HG02642 (cell line): ENCODE measurements around the gene SLC1A5.
"Not testable (repeated sequence)": the region's sequence is repeated elsewhere in the genome, so short reads cannot be mapped to it uniquely, and the experiment has no call there.

ENCODE experiments used
- ATAC-seq: cut with Tn5 transposase; IDR thresholded peaks from one replicate; pipeline ENCODE4 v1.9.1; 2021; ENCODE audit warnings: mild to moderate bottlenecking; ENCODE audit not compliant: unreplicated experiment, poor library complexity

Gene SLC1A5

DNA sequence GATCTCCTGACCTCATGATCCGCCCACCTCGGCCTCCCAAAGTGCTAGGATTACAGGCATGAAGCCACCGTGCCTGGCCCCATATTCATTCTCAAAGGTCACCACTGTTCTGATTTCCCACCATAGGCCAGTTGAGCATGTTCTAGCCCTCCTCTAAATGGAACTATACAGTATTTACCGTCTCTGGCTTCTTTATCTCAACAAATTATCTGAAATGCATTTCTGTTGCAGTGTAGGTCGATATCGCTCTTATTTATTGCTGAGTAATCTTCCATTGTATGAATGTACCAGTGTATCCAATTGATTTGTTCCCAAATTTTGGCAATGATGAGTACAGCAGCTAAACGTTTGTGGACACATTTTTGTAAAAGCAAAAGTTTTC is 15.4 kb downstream of the SLC1A5 start:
- ATAC-seq, result no peak

DNA sequence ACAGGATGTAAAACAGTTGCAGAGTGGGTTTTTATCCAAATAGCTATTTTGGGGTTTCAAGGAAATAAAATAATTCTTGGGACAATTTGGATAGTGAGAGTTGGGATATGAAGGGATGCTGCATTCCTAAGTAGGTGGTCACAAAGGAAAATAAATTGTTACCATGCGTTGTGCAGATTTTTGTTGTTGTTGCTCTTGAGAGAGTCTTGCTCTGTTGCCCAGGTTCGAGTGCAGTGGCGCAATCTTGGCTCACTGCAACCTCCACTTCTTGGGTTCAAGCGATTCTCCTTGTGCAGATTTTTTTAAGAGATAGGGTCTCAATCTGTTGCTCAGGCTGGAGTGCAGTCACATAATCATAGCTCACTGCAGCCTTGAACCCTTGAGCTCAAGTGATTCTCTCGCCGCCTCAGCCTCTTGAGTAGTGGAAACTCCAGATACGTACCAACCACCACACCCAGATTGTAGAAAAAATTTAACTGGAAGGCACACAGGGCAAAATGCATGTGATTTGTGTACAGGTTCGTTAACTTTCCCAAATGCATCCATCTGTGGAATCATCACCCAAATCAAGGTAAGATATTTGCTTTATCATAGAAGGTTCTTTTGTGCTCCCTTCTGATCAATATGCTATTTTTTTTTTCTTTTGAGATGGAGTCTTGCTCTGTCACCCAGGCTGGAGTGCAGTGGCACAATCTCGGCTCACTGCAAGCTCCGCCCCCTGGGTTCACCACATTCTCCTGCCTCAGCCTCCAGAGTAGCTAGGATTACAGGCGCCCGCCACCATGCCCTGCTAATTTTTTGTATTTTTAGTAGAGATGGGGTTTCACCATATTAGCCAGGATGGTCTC is 16.0 kb downstream of the SLC1A5 start:
- ATAC-seq, result no peak

DNA sequence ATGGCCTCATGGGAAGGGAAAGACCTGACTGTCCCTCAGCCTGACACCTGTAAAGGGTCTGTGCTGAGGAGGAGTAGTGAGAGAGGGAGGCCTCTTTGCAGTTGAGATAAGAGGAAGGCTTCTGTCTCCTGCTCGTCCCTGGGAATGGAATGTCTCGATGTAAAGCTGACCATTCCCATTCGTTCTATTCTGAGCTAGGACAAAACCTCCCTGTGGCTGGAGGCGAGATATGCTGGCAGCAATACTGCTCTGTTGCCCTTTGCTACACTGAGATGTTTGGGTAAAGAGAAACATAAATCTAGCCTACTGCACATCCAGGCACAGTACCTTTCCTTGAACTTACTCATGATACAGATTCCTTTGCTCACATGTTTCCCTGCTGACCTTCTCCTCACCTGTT is 19.6 kb downstream of the SLC1A5 start:
- not testable (repeated sequence) for ATAC-seq

DNA sequence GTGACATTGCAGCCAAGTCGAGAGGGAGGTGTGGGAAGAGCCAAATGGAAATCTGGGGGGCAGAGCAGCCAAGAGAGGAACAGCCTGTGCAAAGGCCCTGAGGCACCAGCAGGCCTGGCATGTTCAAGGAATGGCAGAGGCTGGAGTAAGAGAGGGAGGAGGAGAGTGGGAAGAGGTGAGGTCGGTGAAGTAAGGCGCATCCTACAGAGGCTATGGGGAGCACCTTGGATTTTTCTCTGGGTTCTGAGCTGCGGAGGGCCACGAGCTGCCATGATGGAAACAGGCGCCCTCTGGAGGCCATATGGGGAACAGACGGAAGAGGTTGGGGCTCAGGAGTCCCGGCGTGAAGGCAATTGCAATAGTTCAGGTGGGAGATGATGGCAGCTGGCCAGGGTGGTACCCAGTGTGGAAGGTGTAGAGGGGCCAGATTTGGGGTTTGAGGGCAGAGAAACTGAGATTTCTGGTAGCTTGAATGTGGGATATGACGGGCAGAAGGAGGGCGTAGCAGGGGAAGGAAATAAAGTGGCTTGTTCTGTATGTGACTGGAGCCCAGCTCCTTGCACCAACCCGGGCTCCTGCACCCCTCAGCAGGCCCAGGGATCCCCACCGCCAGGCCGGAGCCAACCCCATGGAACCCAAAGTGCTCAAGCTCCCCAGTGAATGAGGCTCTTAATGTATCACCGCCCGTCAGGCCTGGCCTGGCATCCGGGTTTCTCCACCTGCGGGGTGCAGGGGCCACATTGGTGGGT is 21.7 kb downstream of the SLC1A5 start:
- no peak for ATAC-seq

DNA sequence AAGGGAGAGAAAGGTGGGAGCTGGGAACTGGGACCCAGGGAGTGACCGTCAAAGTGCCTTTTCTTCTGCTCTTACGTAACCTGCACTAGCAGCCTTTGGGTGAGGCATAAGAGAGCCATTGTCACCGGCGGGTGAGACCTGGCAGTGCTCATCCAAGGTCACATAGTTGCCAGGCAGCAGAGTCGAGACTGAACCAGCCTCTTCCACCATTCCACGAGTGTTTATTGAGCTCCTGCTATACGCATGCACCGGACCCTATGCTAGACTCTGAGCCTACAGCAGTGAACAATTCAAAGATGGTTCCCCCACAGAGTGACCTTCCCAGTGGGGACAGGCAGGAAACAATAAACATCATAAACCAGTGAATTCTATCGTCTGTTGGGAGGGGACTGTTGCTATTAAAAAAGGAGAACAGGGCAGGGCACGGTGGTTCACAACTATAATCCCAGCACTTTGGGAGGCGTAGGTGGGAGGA is 23.5 kb downstream of the SLC1A5 start:
- no peak for ATAC-seq

DNA sequence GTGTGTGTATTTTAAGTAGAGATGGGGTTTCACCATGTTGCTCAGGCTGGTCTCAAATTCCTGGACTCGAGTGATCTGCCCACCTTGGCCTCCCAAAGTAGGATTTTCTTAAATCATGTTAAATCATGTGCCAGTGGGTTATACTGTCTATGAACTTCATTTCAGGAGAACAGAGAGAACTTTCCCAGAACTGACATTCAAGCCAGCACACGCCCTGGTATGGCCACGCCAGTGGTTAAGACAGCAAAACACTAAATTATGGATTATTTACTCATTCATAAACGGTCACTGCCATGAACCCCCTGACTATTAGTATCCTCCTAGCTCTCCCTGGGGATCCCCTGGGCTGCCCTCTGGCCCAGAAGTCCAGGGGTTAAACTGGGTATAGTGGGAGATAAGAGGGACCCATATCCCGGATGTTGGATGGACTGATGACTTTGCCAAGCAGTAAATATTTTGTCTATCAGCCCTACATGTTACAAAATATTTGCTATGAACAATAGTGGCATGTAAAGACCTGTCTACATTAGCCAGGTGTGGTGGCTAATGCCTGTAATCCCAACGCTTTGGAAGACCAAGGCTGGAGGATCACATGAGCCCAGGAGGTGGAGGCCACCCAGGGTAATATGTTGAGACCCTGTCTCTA is 26.0 kb downstream of the SLC1A5 start:
- no peak for ATAC-seq

DNA sequence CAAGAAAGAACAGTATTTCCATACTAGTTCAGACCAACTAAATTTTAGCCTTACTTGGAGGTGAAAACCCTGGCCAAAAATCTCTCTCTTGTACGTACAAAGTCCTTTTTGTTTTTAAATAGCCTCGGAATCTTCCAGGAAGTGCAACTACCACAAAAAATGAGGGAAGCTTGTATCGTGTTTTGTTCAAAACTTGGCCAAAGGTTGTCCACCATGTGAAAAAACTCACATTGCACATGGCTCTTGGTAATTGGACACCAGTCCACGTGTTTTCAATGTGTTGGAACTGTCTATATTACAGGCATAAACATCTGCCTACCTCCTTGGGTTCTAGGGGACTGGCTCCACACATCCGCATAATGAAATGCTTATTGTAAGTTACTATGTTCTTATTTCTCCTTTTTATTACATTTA is 27.0 kb downstream of the SLC1A5 start:
- ATAC-seq, result no peak

DNA sequence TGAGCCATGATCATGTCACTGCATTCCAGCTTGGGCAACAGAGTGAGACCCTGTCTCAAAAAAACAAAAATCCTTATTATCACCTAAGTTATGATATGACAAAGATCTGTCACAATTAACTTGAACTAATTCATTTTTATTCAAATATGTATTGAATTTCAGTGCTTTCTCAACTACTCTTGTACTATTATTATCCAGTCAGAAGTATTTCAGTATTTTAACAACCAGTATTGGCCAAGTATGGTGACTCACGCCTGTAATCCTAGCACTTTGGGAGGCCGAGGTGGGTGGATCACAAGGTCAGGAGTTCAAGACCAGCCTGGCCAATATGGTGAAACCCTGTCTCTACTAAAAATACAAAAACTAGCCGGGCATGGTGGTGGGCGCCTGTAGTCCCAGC is 27.5 kb downstream of the SLC1A5 start:
- not testable (repeated sequence) for ATAC-seq

DNA sequence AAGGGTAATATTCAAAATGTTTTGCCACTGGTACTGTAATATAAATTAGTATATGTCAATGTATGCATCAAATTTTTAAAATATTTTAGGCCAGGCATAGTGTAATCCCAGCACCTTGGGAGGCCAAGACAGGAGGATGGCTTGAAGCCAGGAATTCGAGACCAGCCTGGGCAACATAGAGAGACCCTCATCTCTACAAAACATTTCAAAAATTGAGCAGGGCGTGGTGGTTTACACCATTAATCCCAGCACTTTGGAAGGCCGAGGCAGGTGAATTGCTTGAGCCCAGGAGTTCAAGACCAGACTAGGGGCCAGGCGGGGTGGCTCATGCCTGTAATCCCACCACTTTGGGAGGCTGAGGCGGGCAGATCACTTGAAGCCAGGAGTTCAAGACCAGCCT is 28.0 kb downstream of the SLC1A5 start:
- ATAC-seq, result no peak

DNA sequence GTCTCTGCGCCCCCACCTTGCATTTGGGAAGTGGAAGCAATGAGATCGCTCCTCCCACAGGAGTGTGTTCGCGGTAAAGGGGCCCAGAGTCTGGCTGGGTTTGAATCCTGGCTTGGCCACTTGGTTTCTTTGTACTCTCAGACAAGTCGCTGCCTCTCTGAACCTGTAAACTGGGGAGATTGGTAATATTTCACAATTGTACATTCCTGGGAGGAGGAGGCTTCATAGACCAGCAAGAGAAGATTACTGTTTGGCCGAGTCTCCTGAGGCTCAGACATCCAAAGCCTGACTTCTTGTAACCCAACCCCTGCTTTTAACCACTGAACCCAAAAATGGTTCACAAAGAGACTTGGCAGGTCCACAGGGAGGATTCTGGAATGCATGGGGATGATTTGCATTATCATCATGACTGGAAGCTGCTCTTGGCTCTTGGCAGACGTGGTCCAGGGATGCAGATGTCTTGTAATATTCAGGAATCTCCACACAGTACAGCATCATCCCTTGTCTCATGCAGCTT is 28.5 kb downstream of the SLC1A5 start:
- no peak for ATAC-seq

DNA sequence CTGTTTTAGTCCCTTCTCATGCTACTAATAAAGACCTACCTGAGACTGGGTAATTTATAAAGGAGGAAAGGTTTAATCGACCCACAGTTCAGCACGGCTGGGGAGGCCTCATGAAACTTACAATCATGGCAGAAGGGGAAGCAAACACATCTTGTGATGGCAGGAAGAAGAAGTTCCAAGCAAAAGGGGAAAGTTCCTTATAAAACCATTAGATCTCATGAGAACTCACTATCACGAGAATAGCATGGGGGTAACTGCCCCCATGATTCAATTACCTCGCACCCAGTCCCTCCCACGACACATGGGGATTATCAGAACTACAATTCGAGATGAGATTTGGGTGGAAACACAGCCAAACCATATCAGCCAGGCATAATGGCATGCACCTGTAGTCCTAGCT is 29.2 kb downstream of the SLC1A5 start:
- no peak for ATAC-seq

DNA sequence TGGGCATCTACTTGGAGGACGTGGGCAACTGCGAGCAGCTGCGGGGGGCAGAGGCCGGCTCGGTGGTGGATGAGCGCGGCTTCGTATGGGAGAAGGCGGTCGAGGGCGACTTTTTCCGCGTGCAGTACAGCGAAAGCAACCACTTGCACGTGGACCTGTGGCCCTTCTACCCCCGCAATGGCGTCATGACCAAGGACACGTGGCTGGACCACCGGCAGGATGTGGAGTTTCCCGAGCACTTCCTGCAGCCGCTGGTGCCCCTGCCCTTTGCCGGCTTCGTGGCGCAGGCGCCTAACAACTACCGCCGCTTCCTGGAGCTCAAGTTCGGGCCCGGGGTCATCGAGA is 31.9 kb downstream of the SLC1A5 start:
- no peak for ATAC-seq

DNA sequence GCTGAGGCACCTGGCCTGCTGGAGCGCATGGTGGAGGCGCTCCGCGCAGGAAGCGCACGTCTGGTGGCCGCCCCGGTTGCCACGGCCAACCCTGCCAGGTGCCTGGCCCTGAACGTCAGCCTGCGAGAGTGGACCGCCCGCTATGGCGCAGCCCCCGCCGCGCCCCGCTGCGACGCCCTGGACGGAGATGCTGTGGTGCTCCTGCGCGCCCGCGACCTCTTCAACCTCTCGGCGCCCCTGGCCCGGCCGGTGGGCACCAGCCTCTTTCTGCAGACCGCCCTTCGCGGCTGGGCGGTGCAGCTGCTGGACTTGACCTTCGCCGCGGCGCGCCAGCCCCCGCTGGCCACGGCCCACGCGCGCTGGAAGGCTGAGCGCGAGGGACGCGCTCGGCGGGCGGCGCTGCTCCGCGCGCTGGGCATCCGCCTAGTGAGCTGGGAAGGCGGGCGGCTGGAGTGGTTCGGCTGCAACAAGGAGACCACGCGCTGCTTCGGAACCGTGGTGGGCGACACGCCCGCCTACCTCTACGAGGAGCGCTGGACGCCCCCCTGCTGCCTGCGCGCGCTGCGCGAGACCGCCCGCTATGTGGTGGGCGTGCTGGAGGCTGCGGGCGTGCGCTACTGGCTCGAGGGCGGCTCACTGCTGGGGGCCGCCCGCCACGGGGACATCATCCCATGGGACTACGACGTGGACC is 32.4 kb downstream of the SLC1A5 start:
- no peak for ATAC-seq

DNA sequence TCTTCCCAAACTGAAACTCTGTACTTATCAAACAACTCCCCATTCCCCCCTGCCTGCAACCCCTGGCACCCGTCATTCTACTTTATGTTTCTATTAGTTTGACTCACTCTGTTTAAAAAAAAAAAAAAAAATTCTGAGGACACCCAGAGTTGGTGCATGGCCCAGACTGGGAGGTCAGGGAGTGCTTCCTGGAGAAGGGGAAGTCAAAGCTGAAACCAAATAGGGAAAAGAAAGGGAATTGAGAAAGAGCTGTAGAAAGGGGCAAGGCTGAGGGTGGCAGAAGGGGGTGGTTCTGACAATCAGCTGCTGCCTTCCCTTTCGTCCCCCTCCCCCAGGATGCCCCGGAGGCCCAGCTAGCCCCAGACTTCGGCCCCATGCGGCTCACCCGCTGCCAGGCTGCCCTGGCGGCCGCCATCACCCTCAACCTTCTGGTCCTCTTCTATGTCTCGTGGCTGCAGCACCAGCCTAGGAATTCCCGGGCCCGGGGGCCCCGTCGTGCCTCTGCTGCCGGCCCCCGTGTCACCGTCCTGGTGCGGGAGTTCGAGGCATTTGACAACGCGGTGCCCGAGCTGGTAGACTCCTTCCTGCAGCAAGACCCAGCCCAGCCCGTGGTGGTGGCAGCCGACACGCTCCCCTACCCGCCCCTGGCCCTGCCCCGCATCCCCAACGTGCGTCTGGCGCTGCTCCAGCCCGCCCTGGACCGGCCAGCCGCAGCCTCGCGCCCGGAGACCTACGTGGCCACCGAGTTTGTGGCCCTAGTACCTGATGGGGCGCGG is 33.1 kb downstream of the SLC1A5 start:
- ATAC-seq, result no peak

DNA sequence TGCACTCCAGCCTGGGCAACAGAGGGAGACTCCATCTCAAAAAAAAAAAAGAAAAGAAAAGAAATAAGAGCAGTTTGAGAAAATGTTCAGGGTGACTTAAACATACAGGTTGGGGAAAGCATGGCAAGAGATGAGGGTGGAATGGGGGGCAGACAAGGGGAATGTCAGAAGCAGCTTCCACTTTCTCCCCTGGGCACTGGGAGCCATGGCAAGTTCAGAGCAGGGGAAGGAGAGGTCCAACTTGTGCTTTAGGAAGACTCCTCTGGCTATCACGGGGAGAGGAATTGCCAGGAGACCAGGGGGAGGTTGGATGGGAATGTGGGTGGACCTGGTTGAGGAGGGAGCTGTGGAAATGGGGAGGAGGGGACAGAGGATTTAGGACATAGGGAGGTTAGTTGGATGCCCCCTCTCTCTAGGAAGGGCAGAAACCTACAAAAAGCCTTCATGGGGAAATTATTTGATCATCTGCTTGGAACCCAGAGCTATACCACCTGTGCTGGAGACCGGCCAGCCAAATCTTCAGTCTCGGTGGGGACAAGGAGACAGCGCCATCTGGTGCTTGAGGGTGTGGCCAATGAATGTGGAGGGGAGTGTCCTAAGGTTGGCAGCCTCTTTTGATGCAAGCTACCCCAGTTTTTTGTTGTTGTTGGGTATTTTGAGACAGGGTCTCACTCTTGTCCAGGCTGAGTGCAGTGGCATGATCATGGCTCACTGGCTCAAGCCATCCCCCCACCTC is 34.8 kb downstream of the SLC1A5 start:
- no peak for ATAC-seq

DNA sequence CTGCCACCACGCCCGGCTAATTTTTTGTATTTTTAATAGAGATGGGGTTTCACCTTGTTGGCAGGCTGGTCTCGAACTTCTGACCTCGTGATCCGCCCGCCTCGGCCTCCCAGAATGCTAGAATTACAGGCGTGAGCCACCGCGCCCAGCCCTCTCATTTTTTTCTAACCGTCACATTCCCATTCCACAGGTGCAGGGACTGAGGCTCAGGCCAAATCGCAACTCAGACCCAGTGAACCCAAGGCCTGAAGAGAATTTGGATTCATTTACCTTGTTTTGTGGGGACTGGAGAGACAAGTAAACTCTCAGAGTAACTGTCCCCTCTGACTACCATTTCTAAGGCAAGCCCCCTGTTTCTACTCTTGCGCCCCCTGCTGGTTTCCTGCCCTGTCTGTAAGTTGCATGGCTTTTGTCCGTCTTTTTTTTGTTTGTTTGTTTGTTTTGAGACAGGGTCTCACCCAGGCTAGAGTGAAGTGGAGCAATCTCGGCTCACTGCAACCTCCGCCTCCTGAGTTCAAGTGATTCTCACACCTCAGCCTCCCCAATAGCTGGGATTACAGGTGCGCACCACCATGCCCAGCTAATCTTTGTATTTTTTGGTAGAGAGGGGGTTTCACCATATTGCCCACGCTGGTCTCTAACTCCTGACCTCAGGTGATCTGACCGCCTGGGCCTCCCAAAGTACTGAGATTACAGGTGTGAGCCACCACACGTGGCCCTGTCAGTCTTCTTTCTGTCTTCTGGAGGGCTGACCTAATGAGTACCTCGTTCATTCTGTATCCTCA is 39.9 kb downstream of the SLC1A5 start:
- no peak for ATAC-seq

DNA sequence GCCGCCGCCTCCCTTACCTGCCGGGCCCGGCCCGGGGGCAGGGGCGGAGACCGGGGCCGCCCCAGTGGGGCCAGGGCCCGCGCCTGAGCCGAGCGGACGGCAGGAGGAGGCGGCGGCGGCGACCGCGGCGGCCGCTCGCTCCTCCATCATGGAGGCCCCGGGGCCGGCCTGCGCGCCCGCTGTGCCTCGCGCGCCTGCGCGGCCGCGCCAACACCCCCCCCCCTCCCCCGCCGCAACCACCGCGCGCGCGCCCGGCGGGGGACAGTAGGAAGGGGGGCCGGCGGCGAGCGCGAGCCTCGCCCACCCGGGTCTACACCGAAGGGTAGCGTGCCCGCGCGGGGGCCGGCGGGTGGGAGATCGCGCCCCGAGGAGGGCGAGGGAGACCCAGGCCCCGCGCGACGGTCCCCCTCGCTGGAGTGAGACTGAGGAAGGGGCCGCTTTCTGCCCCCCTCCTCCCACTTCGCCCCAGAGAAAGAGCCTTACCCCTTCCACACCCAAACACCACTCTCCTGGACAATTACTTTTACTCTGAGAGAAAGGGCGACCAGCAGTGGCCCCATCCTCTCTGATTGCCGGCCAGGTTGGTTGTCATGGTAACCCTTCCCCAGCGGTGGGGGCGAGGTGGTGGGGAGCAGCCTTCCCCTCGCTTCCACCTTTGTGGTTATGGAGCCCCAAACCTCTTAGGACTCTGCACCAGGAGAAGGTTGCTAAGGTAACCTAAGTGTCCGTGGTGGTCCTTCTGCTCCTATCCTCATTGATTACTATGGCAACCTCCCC is 41.9 kb downstream of the SLC1A5 start, which contains the start of gene STRN4:
Gene STRN4, minus strand, starts transcription at position 170 of the 777 bp plus-strand sequence. Its CDS starts 20 bp downstream, at position 150.
- peak; percentile 68 for ATAC-seq
